Nephron (organoid): ENCODE data around the gene SSC5D.

ENCODE experiments used
- H3K27ac Mint-ChIP-seq, 3 experiments: 2 replicates each; pipeline ENCODE4 v1.8.0; 2020; ENCODE audit warnings: mixed read lengths in 3 of 3, mild to moderate bottlenecking in 2 of 3, moderate library complexity in 1 of 3
- H3K27me3 Mint-ChIP-seq: 2 replicates; pipeline ENCODE4 v1.8.0; 2021; ENCODE audit warnings: low read depth, mild to moderate bottlenecking, moderate library complexity, mixed read lengths
- H3K36me3 Mint-ChIP-seq: 2 replicates; pipeline ENCODE4 v1.8.0; 2020; ENCODE audit warnings: low read depth, mixed read lengths
- H3K4me1 Mint-ChIP-seq: 2 replicates; pipeline ENCODE4 v1.8.0; 2020; ENCODE audit warnings: mixed read lengths
- H3K4me3 Mint-ChIP-seq, 3 experiments: 2 replicates each; pipeline ENCODE4 v1.8.0; 2020; ENCODE audit warnings: mild to moderate bottlenecking in 3 of 3, mixed read lengths in 3 of 3, moderate library complexity in 2 of 3
- H3K9me3 Mint-ChIP-seq: 2 replicates; pipeline ENCODE4 v1.8.0; 2020; ENCODE audit warnings: mixed read lengths
- TF ChIP-seq, protein P1 (sequence below), 3 experiments: fragments of 200-600 bp; sonication (generic); IDR thresholded peaks; one replicate each; pipeline ENCODE4 v1.5.0; 2021; ENCODE audit warnings: antibody characterized with exemption in 3 of 3; ENCODE audit not compliant: unreplicated experiment in 3 of 3

SSC5D gene

DNA sequence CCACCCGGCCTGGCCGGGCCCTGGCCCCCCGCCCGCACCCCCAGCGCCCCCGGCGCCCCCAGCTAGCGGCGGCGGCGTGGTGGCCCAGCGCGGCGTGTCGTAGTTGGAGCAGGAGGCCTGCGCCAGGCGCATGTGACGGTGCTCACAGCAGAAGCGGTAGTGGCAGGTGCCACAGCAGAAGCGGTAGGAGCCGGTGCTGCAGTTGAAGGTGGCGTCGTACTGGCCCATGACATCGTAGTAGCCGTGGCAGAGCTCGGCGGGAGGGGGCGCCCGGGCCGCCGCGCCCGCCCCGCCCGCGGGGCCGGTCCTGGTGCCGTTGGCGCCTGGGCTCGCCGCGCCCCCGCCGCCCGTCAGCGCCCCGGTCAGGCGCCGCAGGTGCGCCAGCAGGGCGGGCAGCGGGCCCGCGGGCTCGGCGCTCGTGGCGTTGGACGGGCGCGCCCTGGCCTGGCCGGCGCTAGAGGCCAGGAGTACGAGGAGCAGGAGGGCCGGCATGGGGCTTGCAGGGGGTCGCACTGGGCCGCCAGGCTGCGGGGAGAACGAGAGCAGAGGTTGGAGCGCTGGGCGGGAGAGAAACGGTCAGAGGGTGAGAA lies 45.8 kb upstream of the SSC5D start:
- Mint-ChIP-seq H3K27ac (no peak overlapping the region), H3K4me1 (peaks cover 19% of the 10 kb centered on the region), H3K4me3 (peak overlapping the region in 1 of 3 experiments; percentile 49), H3K9me3 (peaks cover 9% of the 10 kb centered on the region), H3K27me3 (peaks cover 27% of the 10 kb centered on the region), H3K36me3 (no peaks in the 10 kb centered on the region)
- TF ChIP-seq, protein P1, sequence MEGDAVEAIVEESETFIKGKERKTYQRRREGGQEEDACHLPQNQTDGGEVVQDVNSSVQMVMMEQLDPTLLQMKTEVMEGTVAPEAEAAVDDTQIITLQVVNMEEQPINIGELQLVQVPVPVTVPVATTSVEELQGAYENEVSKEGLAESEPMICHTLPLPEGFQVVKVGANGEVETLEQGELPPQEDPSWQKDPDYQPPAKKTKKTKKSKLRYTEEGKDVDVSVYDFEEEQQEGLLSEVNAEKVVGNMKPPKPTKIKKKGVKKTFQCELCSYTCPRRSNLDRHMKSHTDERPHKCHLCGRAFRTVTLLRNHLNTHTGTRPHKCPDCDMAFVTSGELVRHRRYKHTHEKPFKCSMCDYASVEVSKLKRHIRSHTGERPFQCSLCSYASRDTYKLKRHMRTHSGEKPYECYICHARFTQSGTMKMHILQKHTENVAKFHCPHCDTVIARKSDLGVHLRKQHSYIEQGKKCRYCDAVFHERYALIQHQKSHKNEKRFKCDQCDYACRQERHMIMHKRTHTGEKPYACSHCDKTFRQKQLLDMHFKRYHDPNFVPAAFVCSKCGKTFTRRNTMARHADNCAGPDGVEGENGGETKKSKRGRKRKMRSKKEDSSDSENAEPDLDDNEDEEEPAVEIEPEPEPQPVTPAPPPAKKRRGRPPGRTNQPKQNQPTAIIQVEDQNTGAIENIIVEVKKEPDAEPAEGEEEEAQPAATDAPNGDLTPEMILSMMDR (IDR thresholded peaks at IDR 0.05; ENCODE audit: unreplicated experiment in 3 of 3): no peak

GRCh38 chr19:55443045-55443823 lies 45.0 kb upstream of the SSC5D start, which contains the start of gene SHISA7:
SHISA7 (minus strand) TSS chr19:55443300; CDS start chr19:55442863, 437 bp downstream.
- Mint-ChIP-seq H3K27ac (no peak within 1 kb of the TSS), H3K9me3 (peaks cover 9% of the 10 kb centered on the region), H3K27me3 (peaks cover 21% of the 10 kb centered on the region), H3K36me3 (no peaks in the 10 kb centered on the region), H3K4me1 (peaks cover 17% of the 10 kb centered on the region), H3K4me3 (peak within 1 kb of the TSS; percentile 61 to 77 (median 66))
- TF ChIP-seq, protein P1 (IDR thresholded peaks at IDR 0.05; ENCODE audit: unreplicated experiment in 3 of 3): no peak

GRCh38 chr19:55443824-55444480 lies 44.3 kb upstream of the SSC5D start:
- TF ChIP-seq, protein P1 (IDR thresholded peaks at IDR 0.05; ENCODE audit: unreplicated experiment in 3 of 3): no peak
- H3K27ac Mint-ChIP-seq: no peak overlapping the region
- H3K9me3 Mint-ChIP-seq: peaks cover 9% of the 10 kb centered on the region
- no peaks in the 10 kb centered on the region for H3K36me3 Mint-ChIP-seq
- peaks cover 14% of the 10 kb centered on the region for H3K27me3 Mint-ChIP-seq
- peaks cover 17% of the 10 kb centered on the region for H3K4me1 Mint-ChIP-seq
- peak overlapping the region; percentile 30 to 66 (median 55) for H3K4me3 Mint-ChIP-seq

GRCh38 chr19:55444646-55445045 lies 43.6 kb upstream of the SSC5D start:
- peaks cover 17% of the 10 kb centered on the region for H3K4me1 Mint-ChIP-seq
- TF ChIP-seq, protein P1 (IDR thresholded peaks at IDR 0.05; ENCODE audit: unreplicated experiment in 3 of 3): no peak
- H3K27ac Mint-ChIP-seq: no peak overlapping the region
- H3K36me3 Mint-ChIP-seq: no peaks in the 10 kb centered on the region
- peaks cover 6% of the 10 kb centered on the region for H3K9me3 Mint-ChIP-seq
- H3K27me3 Mint-ChIP-seq: peaks cover 7% of the 10 kb centered on the region
- H3K4me3 Mint-ChIP-seq: no peak overlapping the region

DNA sequence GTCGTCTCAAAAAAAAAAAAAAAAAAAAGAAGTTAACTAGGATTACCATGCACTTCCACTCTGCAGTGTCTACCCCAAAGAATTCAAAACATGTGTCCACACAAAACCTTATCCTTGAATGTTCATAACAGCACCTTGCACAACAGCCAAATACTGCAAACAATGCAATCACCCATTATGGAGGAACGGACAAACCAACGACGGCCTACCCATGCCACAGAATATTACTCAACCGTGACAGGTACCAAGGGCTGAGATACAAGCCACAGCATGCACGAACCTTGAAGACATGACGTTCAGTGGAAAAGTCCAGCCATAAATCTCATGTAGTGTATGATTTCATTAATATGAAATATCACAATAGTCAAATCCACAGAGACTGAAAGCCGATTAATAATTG lies 42.2 kb upstream of the SSC5D start:
- no peaks in the 10 kb centered on the region for H3K36me3 Mint-ChIP-seq
- TF ChIP-seq, protein P1 (IDR thresholded peaks at IDR 0.05; ENCODE audit: unreplicated experiment in 3 of 3): no peak
- H3K27me3 Mint-ChIP-seq: peaks cover 9% of the 10 kb centered on the region
- H3K4me1 Mint-ChIP-seq: peaks cover 18% of the 10 kb centered on the region
- peaks cover 3% of the 10 kb centered on the region for H3K9me3 Mint-ChIP-seq
- H3K4me3 Mint-ChIP-seq: no peak overlapping the region
- H3K27ac Mint-ChIP-seq: no peak overlapping the region
